ENCODE data around the gene ADAMTS18. TPM values are rescaled to one million over a fixed set of nuclear protein-coding genes. Genes with fewer than 3 reads are reported as not detected.

The ADAMTS18 gene
- total and polyA plus RNA-seq, 2 donors from 2014 or later, result 0.06 to 0.60 TPM

DNA sequence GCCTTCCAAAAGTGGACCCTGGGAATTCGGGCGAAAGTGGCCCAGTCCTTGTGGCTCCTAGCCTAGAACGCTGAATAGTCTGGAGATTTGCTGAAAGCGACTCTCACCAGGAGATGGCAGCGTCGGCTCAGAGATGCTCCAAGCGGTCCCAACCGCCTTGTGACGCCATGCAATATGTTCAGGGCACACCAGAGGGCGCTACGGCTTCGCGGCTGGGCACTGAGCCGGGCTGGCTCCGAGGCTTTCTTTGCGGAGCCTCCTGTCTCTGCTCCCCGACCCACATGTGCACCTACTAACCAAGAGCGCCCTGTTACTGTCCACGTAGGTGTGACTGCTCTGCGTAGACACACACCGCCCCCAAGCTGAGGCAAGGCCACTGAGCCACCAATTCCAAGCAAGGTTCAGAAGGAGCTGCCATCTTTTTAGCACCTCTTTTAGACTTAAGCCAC lies 198.7 kb downstream of the ADAMTS18 start:
- Histone ChIP-seq H3K27me3 (ENCODE audit: control insufficient read depth, insufficient read depth, low read length) (no peaks in the 10 kb centered on the region), H3K27ac (ENCODE audit: low read depth in 2 of 2, low read length in 2 of 2) (no peak overlapping the region), H3K36me3 (ENCODE audit: control insufficient read depth in 2 of 3, insufficient read depth in 3 of 3, low read length in 3 of 3) (no peaks in the 10 kb centered on the region), H3K9me3 (ENCODE audit: control insufficient read depth in 2 of 3, insufficient read depth in 1 of 3, low read length in 3 of 3) (no peaks in the 10 kb centered on the region), H3K9ac (ENCODE audit: low read length in 3 of 3) (no peak overlapping the region), H3K4me3 (ENCODE audit: low read length in 3 of 3) (peak overlapping the region in 2 of 3 donors; percentile 28 to 42), H3K4me1 (ENCODE audit: control insufficient read depth in 2 of 3, insufficient read depth in 2 of 3, low read depth in 1 of 3, low read length in 3 of 3) (peaks cover 0 to 3% (median 0%) of the 10 kb centered on the region in 3 donors)
- intact Hi-C loops (cut with DNase I), result loop anchor here (5.0 kb wide), 1 partner anchor 351 kb away; no protein-coding TSS in a partner anchor
- TF ChIP-seq, protein P1, sequence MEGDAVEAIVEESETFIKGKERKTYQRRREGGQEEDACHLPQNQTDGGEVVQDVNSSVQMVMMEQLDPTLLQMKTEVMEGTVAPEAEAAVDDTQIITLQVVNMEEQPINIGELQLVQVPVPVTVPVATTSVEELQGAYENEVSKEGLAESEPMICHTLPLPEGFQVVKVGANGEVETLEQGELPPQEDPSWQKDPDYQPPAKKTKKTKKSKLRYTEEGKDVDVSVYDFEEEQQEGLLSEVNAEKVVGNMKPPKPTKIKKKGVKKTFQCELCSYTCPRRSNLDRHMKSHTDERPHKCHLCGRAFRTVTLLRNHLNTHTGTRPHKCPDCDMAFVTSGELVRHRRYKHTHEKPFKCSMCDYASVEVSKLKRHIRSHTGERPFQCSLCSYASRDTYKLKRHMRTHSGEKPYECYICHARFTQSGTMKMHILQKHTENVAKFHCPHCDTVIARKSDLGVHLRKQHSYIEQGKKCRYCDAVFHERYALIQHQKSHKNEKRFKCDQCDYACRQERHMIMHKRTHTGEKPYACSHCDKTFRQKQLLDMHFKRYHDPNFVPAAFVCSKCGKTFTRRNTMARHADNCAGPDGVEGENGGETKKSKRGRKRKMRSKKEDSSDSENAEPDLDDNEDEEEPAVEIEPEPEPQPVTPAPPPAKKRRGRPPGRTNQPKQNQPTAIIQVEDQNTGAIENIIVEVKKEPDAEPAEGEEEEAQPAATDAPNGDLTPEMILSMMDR (IDR thresholded peaks at IDR 0.05; ENCODE audit: borderline replicate concordance, extremely low read depth, insufficient read depth), result peak; percentile 100
- DNase-seq (peak; percentile 91 to 92 (median 92)), FAIRE-seq (no peak)

DNA sequence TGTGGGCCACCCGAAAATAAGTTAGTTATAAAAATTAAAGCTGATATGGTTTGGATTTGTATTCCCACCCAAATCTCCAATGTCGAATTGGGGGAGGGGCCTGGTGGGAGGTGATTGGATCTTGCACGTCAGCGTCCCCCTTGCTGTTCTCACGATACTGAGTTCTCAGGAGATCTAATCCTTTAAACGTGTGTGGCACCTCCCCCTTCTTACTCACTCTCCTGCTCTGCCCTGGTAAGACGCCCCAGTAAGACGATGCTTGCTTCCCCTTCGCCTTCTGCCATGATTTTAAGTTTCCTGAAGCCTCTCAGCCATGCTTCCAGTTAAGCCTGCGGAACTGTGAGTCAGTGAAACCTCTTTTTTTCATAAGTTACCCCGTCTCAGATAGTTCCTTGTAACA lies 200.2 kb downstream of the ADAMTS18 start:
- H3K9ac ChIP-seq (ENCODE audit: low read length in 3 of 3), result no peak overlapping the region
- no peaks in the 10 kb centered on the region for H3K27me3 ChIP-seq (ENCODE audit: control insufficient read depth, insufficient read depth, low read length)
- TF ChIP-seq, protein P1 (IDR thresholded peaks at IDR 0.05; ENCODE audit: borderline replicate concordance, extremely low read depth, insufficient read depth), result no peak
- H3K36me3 ChIP-seq (ENCODE audit: control insufficient read depth in 2 of 3, insufficient read depth in 3 of 3, low read length in 3 of 3), result no peaks in the 10 kb centered on the region
- FAIRE-seq (no peak), DNase-seq (peak in 1 of 5 donors; percentile 17)
- peaks cover 0 to 3% (median 0%) of the 10 kb centered on the region in 3 donors for H3K4me1 ChIP-seq (ENCODE audit: control insufficient read depth in 2 of 3, insufficient read depth in 2 of 3, low read depth in 1 of 3, low read length in 3 of 3)
- no peak overlapping the region for H3K4me3 ChIP-seq (ENCODE audit: low read length in 3 of 3)
- intact Hi-C loops (cut with DNase I), result loop anchor here (5.0 kb wide), 1 partner anchor 353 kb away; no protein-coding TSS in a partner anchor
- H3K27ac ChIP-seq (ENCODE audit: low read depth in 2 of 2, low read length in 2 of 2), result no peak overlapping the region
- H3K9me3 ChIP-seq (ENCODE audit: control insufficient read depth in 2 of 3, insufficient read depth in 1 of 3, low read length in 3 of 3), result no peaks in the 10 kb centered on the region

DNA sequence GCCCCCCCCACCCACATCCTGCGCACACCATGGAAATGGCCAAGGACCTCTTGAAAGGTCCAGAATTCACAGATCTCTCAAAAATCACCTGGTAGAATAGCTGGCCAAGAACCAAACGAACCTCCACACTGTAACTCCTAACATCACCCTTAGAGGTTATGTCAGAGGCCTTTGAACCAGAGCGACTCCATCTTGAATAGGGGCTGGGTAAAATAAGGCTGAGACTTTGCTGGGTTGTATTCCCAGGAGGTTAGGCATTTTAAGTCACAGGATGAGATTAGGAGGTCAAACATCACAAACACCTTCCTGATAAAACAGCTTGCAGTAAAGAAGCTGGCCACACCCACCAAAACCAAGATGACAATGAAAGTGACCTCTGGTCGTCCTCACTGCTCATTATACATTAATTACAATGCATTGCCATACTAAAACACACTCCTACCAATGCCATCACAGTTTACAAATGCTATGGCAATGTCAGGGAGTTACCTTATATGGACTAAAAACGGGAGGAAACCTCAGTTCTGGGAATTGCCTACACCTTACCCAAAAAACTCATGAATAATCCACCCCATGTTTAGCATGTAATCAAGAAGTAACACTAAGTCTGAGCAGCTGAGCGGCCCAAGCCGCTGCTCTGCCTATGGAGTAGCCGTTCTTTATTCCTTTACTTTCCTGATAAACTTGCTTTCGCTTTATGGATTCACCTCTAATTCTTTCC lies 200.9 kb downstream of the ADAMTS18 start:
- FAIRE-seq, result no peak

More for the DNA sequence above, 200.9 kb downstream of the ADAMTS18 start:
- Histone ChIP-seq H3K36me3 (ENCODE audit: control insufficient read depth in 2 of 3, insufficient read depth in 3 of 3, low read length in 3 of 3) (no peaks in the 10 kb centered on the region), H3K9me3 (ENCODE audit: control insufficient read depth in 2 of 3, insufficient read depth in 1 of 3, low read length in 3 of 3) (no peaks in the 10 kb centered on the region), H3K27ac (ENCODE audit: low read depth in 2 of 2, low read length in 2 of 2) (no peak overlapping the region), H3K27me3 (ENCODE audit: control insufficient read depth, insufficient read depth, low read length) (no peaks in the 10 kb centered on the region), H3K4me1 (ENCODE audit: control insufficient read depth in 2 of 3, insufficient read depth in 2 of 3, low read depth in 1 of 3, low read length in 3 of 3) (peaks cover 0 to 3% (median 0%) of the 10 kb centered on the region in 3 donors), H3K9ac (ENCODE audit: low read length in 3 of 3) (no peak overlapping the region), H3K4me3 (ENCODE audit: low read length in 3 of 3) (no peak overlapping the region)
- no peak for DNase-seq
- TF ChIP-seq, protein P1 (IDR thresholded peaks at IDR 0.05; ENCODE audit: borderline replicate concordance, extremely low read depth, insufficient read depth), result no peak
- intact Hi-C loops (cut with DNase I), result no loop called here

Other genes with a start within 250 kb of the ADAMTS18 start
- 65.6 TPM for gene MON1B, start 243.8 kb downstream of the ADAMTS18 start, total RNA-seq
- 10.6 TPM for gene MON1B, start 243.8 kb downstream of the ADAMTS18 start, polyA plus RNA-seq (ENCODE audit: insufficient read depth, low read depth, low replicate concordance)
- 9.7 TPM for gene SYCE1L, start 235.6 kb downstream of the ADAMTS18 start, total RNA-seq
- 7.1 TPM for gene SYCE1L, start 235.6 kb downstream of the ADAMTS18 start, polyA plus RNA-seq (ENCODE audit: insufficient read depth, low read depth, low replicate concordance)

Data from kidney (tissue), 14 donors.